AG04450 (cell line): ENCODE data around the gene RUNX2. TPM values are rescaled to one million over a fixed set of nuclear protein-coding genes. Genes with fewer than 3 reads are reported as not detected.

Source experiments
- CTCF ChIA-PET: fragments of 300-600, 350-600 bp; formaldehyde crosslinking; extraction: SDS; loops from one replicate; lab custom pipeline; 2022; ENCODE audit warnings: antibody characterized with exemption, inconsistent platforms; lab: Charles Lee
- POLR2A ChIA-PET: fragments of 350-600 bp; formaldehyde crosslinking; extraction: SDS; loops from one replicate; lab custom pipeline; 2021; ENCODE audit warnings: antibody characterized with exemption, inconsistent platforms; lab: Yijun Ruan, JAX
- DNase-seq: peaks from one replicate; pipeline ENCODE4 v3.0.0-alpha.2; 2011; ENCODE audit warnings: low read depth, low spot score
- H3K27ac ChIP-seq: one replicate; pipeline ENCODE4 v1.5.1; 2012; ENCODE audit warnings: low read depth, low read length, control low read depth
- H3K27me3 ChIP-seq: one replicate; pipeline ENCODE4 v1.6.0; 2012; ENCODE audit warnings: low read length; ENCODE audit not compliant: control insufficient read depth, insufficient read depth
- H3K4me3 ChIP-seq: 2 replicates; pipeline ENCODE4 v1.5.1; 2011; ENCODE audit warnings: mild to moderate bottlenecking, low read depth, low read length, control low read depth
- H3K9me3 ChIP-seq: 2 replicates; pipeline ENCODE4 v1.5.1; 2012; ENCODE audit warnings: low read length; ENCODE audit not compliant: control insufficient read depth, insufficient read depth
- polyA plus RNA-seq: library from polyadenylated mRNA; depleted of rRNA; stranded (reverse); fragments of >200 nt; gene quantifications from 2 replicates; pipeline ENCODE4 v1.2.3, GENCODE V29; 2011
- TF ChIP-seq, protein P1 (sequence below): IDR thresholded peaks from 2 replicates; pipeline ENCODE4 v1.5.1; 2011; ENCODE audit warnings: low read depth, low read length, control low read depth, inconsistent platforms

RUNX2 gene
- polyA plus RNA-seq, 1 experiment, result 3.4 TPM

DNA sequence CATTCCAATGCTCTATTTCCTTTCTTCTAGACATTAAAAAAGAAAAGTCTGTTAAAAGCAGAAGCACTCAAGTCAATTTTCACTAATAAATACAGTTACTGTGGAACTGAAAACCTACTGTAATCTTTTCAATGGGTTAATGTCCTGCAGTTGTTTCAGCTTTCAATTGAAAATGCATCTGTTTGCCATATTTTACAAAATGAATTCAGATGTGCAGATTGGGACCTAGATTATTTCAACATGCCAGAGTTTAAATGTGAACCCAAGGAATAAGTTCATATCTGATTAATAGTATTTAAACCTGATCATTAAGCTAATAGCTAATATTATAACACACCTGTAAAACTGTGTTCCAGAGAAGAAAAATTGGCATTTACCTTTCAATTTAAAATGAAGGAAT is 39.9 kb downstream of the RUNX2 start:
- H3K4me3 ChIP-seq, result no peak overlapping the region
- no peak overlapping the region for H3K27ac ChIP-seq
- CTCF ChIA-PET, result interaction anchor here (2.7 kb wide), 1 partner anchor 893 kb away, joined by 11 read pairs; no protein-coding TSS in a partner anchor
- TF ChIP-seq, protein P1, sequence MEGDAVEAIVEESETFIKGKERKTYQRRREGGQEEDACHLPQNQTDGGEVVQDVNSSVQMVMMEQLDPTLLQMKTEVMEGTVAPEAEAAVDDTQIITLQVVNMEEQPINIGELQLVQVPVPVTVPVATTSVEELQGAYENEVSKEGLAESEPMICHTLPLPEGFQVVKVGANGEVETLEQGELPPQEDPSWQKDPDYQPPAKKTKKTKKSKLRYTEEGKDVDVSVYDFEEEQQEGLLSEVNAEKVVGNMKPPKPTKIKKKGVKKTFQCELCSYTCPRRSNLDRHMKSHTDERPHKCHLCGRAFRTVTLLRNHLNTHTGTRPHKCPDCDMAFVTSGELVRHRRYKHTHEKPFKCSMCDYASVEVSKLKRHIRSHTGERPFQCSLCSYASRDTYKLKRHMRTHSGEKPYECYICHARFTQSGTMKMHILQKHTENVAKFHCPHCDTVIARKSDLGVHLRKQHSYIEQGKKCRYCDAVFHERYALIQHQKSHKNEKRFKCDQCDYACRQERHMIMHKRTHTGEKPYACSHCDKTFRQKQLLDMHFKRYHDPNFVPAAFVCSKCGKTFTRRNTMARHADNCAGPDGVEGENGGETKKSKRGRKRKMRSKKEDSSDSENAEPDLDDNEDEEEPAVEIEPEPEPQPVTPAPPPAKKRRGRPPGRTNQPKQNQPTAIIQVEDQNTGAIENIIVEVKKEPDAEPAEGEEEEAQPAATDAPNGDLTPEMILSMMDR, result no peak
- no peaks in the 10 kb centered on the region for H3K27me3 ChIP-seq
- POLR2A ChIA-PET, result no interaction called here
- no peak for DNase-seq
- H3K9me3 ChIP-seq, result no peaks in the 10 kb centered on the region

GRCh38 chr6:45369870-45370269 is 41.7 kb downstream of the RUNX2 start:
- Histone ChIP-seq H3K27me3 (no peaks in the 10 kb centered on the region), H3K4me3 (no peak overlapping the region), H3K27ac (no peak overlapping the region), H3K9me3 (no peaks in the 10 kb centered on the region)
- TF ChIP-seq, protein P1, result no peak
- ChIA-PET POLR2A (no interaction called here), CTCF (interaction anchor here (1.8 to 2.7 kb wide), 2 partner anchors 715 to 894 kb away, joined by 7 to 11 read pairs; no protein-coding TSS in a partner anchor)
- no peak for DNase-seq

- POLR2A ChIA-PET, result no interaction called here
- Histone ChIP-seq H3K27ac (no peak overlapping the region), H3K27me3 (no peaks in the 10 kb centered on the region), H3K9me3 (no peaks in the 10 kb centered on the region), H3K4me3 (no peak overlapping the region)
- no peak for DNase-seq
- TF ChIP-seq, protein P1, result no peak
- CTCF ChIA-PET, result interaction anchor here (0.5 to 0.6 kb wide), 2 partner anchors 558 to 561 kb away, joined by 3 to 4 read pairs; no protein-coding TSS in a partner anchor
Observed at GRCh38 chr6:45371924-45372573, 43.9 kb downstream of the RUNX2 start.

DNA sequence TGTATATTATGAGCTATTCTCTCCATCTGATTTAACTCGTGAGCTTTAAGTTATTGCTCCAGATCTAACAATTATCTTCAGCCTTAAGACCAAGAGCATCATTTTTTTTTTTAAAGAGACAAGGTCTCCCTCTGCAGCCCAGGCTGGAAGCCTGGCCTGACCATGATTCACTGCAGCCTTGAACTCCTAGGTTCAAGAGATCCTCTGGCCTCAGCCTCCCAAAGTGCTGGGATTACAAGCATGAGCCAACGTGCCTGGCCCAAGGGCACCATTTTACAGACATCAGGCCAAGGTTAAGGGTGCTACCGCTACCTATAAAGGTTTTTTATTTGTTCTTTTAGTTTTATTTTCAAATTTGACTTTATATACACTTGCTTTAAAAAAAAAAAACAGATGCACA is 47.3 kb downstream of the RUNX2 start:
- Histone ChIP-seq H3K9me3 (no peaks in the 10 kb centered on the region), H3K27me3 (no peaks in the 10 kb centered on the region), H3K4me3 (no peak overlapping the region), H3K27ac (no peak overlapping the region)
- TF ChIP-seq, protein P1, result no peak
- CTCF ChIA-PET, result interaction anchor here (0.6 to 1.3 kb wide), 4 partner anchors 339 to 900 kb away, joined by 3 to 14 read pairs (median 4); no protein-coding TSS in a partner anchor
- no peak for DNase-seq
- POLR2A ChIA-PET, result no interaction called here

- ChIA-PET CTCF (interaction anchor here (0.9 to 2.1 kb wide), 5 partner anchors 338 to 901 kb away, joined by 3 to 12 read pairs (median 5); no protein-coding TSS in a partner anchor), POLR2A (no interaction called here)
- no peak for DNase-seq
- H3K27me3 ChIP-seq, result no peaks in the 10 kb centered on the region
- TF ChIP-seq, protein P1, result no peak
- no peaks in the 10 kb centered on the region for H3K9me3 ChIP-seq
- H3K27ac ChIP-seq, result no peak overlapping the region
- H3K4me3 ChIP-seq, result peak overlapping the region; percentile 78
Observed at GRCh38 chr6:45376310-45377042, 48.3 kb downstream of the RUNX2 start.
